ENCODE data around the gene DCAF8.

The DCAF8 gene

GRCh38 chr1:160237558-160237957 lies 24.8 kb downstream of the DCAF8 start:
- TF ChIP-seq CTCF (IDR thresholded peaks at IDR 0.05; ENCODE audit: insufficient read depth, missing control alignments), result no peak
- no peak for FAIRE-seq

GRCh38 chr1:160236806-160237205 lies 25.5 kb downstream of the DCAF8 start:
- FAIRE-seq (no peak), DNase-seq (ENCODE audit: insufficient read length, low spot score) (no peak)
- no peak for TF ChIP-seq CTCF (IDR thresholded peaks at IDR 0.05; ENCODE audit: insufficient read depth, missing control alignments)

More at GRCh38 chr1:160237558-160237957, 24.8 kb downstream of the DCAF8 start:
- DNase-seq (ENCODE audit: insufficient read length, low spot score), result no peak

- no peak for TF ChIP-seq CTCF (IDR thresholded peaks at IDR 0.05; ENCODE audit: insufficient read depth, missing control alignments)
- DNase-seq (ENCODE audit: insufficient read length, low spot score) (no peak), FAIRE-seq (peak; percentile 21)
Measured at GRCh38 chr1:160232911-160233310, 29.4 kb downstream of the DCAF8 start.

GRCh38 chr1:160228431-160228830 lies 33.9 kb downstream of the DCAF8 start:
- no peak for TF ChIP-seq CTCF (IDR thresholded peaks at IDR 0.05; ENCODE audit: insufficient read depth, missing control alignments)
- FAIRE-seq, result peak; percentile 29
- no peak for DNase-seq (ENCODE audit: insufficient read length, low spot score)

GRCh38 chr1:160227561-160227960 lies 34.8 kb downstream of the DCAF8 start:
- TF ChIP-seq CTCF (IDR thresholded peaks at IDR 0.05; ENCODE audit: insufficient read depth, missing control alignments), result no peak
- FAIRE-seq, result no peak
- no peak for DNase-seq (ENCODE audit: insufficient read length, low spot score)

- DNase-seq (ENCODE audit: insufficient read length, low spot score) (no peak), FAIRE-seq (no peak)
- no peak for TF ChIP-seq CTCF (IDR thresholded peaks at IDR 0.05; ENCODE audit: insufficient read depth, missing control alignments)
Measured at GRCh38 chr1:160227034-160227433, 35.3 kb downstream of the DCAF8 start.

GRCh38 chr1:160226623-160227022 lies 35.7 kb downstream of the DCAF8 start:
- no peak for TF ChIP-seq CTCF (IDR thresholded peaks at IDR 0.05; ENCODE audit: insufficient read depth, missing control alignments)
- DNase-seq (ENCODE audit: insufficient read length, low spot score) (no peak), FAIRE-seq (no peak)

All from D721Med (cell line).